B cell (primary cell): ENCODE results near the gene BICDL2. TPM values are rescaled to one million over a fixed set of nuclear protein-coding genes. Genes with fewer than 3 reads are reported as not detected.

Experiments used
- ATAC-seq: fragments of 200-7000 bp; cut with Tn5 transposase; one replicate; pipeline ENCODE4 v1.10.0; 2021; ENCODE audit warnings: low read depth, mild to moderate bottlenecking, moderate number of reproducible peaks, moderate library complexity
- CTCF ChIA-PET: fragments of 350-600 bp; sonication (Branson Sonifier 250); formaldehyde crosslinking; loops from one replicate; lab custom pipeline; 2021; ENCODE audit warnings: antibody characterized with exemption, inconsistent platforms; lab: Charles Lee
- POLR2A ChIA-PET: fragments of 350-600 bp; sonication (Branson Sonifier 250); formaldehyde crosslinking; loops from one replicate; lab custom pipeline; 2021; ENCODE audit warnings: antibody characterized with exemption; lab: Charles Lee
- DNase-seq: peaks from one replicate; pipeline ENCODE4 v3.0.0; 2013
- H2AFZ ChIP-seq: 2 replicates; pipeline ENCODE4 v1.6.1; 2012; ENCODE audit warnings: mild to moderate bottlenecking, low read depth, low read length; ENCODE audit not compliant: insufficient read depth, poor library complexity, severe bottlenecking
- H3K27ac ChIP-seq, 2 donors: 1 replicate in 1 of 2; 2 replicates in 1 of 2; pipeline ENCODE4 v1.5.1; 2012 to 2013; ENCODE audit warnings: low read length in 2 of 2, mild to moderate bottlenecking in 2 of 2, moderate library complexity in 1 of 2
- H3K27me3 ChIP-seq, 4 experiments: fragments of 200-600 bp in 1 of 4; sonication (generic) in 1 of 4; replicated peaks in 1 of 4; 1 replicate in 2 of 4; 2 replicates in 2 of 4; pipeline versions ENCODE4 v1.6.1 to v1.7.0; 2013 to 2016; ENCODE audit warnings: low read length in 3 of 4, mild to moderate bottlenecking in 2 of 4, mixed read lengths in 1 of 4, moderate library complexity in 1 of 4; ENCODE audit not compliant: insufficient read depth in 4 of 4, control insufficient read depth in 3 of 4; ENCODE audit errors: control extremely low read depth in 1 of 4
- H3K36me3 ChIP-seq, 2 experiments: replicated peaks in 1 of 2; 1 replicate in 1 of 2; 2 replicates in 1 of 2; pipeline versions ENCODE4 v1.6.1 to v1.7.1; 2013; ENCODE audit warnings: low read length in 1 of 2; ENCODE audit not compliant: insufficient read depth in 2 of 2, control insufficient read depth in 1 of 2; ENCODE audit errors: control extremely low read depth in 1 of 2, extremely low read depth in 1 of 2
- H3K4me1 ChIP-seq, 2 donors: fragments of 200-600 bp in 1 of 2; sonication (generic) in 1 of 2; 1 replicate in 1 of 2; 2 replicates in 1 of 2; pipeline versions ENCODE4 v1.5.1 to v1.6.1; 2013 to 2017; ENCODE audit warnings: low read length in 2 of 2; ENCODE audit not compliant: control insufficient read depth in 2 of 2, insufficient read depth in 2 of 2
- H3K4me2 ChIP-seq: replicated peaks from 2 replicates; pipeline ENCODE3; 2012; ENCODE audit warnings: mild to moderate bottlenecking, low read depth, low read length; ENCODE audit not compliant: poor library complexity, severe bottlenecking
- H3K4me3 ChIP-seq, 5 experiments: fragments of 200-600 bp in 1 of 5; sonication (generic) in 1 of 5; 1 replicate in 3 of 5; 2 replicates in 2 of 5; pipeline versions ENCODE4 v1.5.1 to v1.7.0; 2011 to 2016; ENCODE audit warnings: low read length in 4 of 5, mild to moderate bottlenecking in 4 of 5, low read depth in 2 of 5, control low read depth in 1 of 5, moderate library complexity in 1 of 5; ENCODE audit not compliant: insufficient read depth in 1 of 5; ENCODE audit errors: control extremely low read depth in 1 of 5, extremely low read depth in 1 of 5
- H3K79me2 ChIP-seq: fragments of 200-600 bp; sonication (generic); one replicate; pipeline ENCODE4 v1.6.0; 2016; ENCODE audit warnings: low read length; ENCODE audit not compliant: control insufficient read depth, insufficient read depth
- H3K9ac ChIP-seq: fragments of 200-600 bp; sonication (generic); 2 replicates; pipeline ENCODE4 v1.6.1; 2017; ENCODE audit warnings: mild to moderate bottlenecking, low read length, moderate library complexity
- H3K9me3 ChIP-seq, 3 donors: one replicate each; pipeline versions ENCODE4 v1.6.1 to v1.7.1; 2013; ENCODE audit warnings: low read length in 2 of 3; ENCODE audit not compliant: control insufficient read depth in 2 of 3, insufficient read depth in 1 of 3; ENCODE audit errors: control extremely low read depth in 1 of 3
- H4K20me1 ChIP-seq: 2 replicates; pipeline ENCODE4 v1.6.0; 2012; ENCODE audit warnings: mild to moderate bottlenecking, low read length; ENCODE audit not compliant: insufficient read depth, control insufficient read depth, poor library complexity, severe bottlenecking
- H3K27ac Mint-ChIP-seq: one replicate; pipeline ENCODE4 v1.8.0; 2021; ENCODE audit warnings: mixed read lengths
- H3K27me3 Mint-ChIP-seq: one replicate; pipeline ENCODE4 v1.8.0; 2021; ENCODE audit warnings: mixed read lengths
- H3K4me1 Mint-ChIP-seq: one replicate; pipeline ENCODE4 v1.8.0; 2021; ENCODE audit warnings: mixed read lengths
- H3K4me3 Mint-ChIP-seq: one replicate; pipeline ENCODE4 v1.8.0; 2021; ENCODE audit warnings: mixed read lengths
- H3K9me3 Mint-ChIP-seq: one replicate; pipeline ENCODE4 v1.8.0; 2022; ENCODE audit warnings: mixed read lengths; ENCODE audit not compliant: insufficient read depth
- EZH2 ChIP-seq: IDR thresholded peaks from 2 replicates; pipeline ENCODE4 v1.6.1; 2012; ENCODE audit warnings: borderline replicate concordance, low read depth, mild to moderate bottlenecking, moderate library complexity, low read length; ENCODE audit not compliant: insufficient read depth, poor library complexity, severe bottlenecking
- WGBS: methylation state at CpG from one replicate; pipeline ENCODE4 v1.1.5; 2013; ENCODE audit warnings: missing lambda C conversion rate; ENCODE audit not compliant: insufficient coverage; 5-methylcytosine and 5-hydroxymethylcytosine counted together
- intact Hi-C: fragments of 100-400 bp; cut with micrococcal nuclease; formaldehyde crosslinking; loops from one replicate; pipeline ENCODE4 v1.10.0; 2022
- polyA plus RNA-seq: library from polyadenylated mRNA; depleted of rRNA; stranded (reverse); fragments of >200 nt; gene quantifications from 2 replicates; pipeline ENCODE4 v1.2.3, GENCODE V29; 2012
- total RNA-seq, 2 donors: library from RNA; stranded (reverse); fragments of 120-200 nt in 1 of 2; gene quantifications; 1 replicate in 1 of 2; 2 replicates in 1 of 2; pipeline versions ENCODE4 v1.2.3 to v1.2.4, GENCODE V29; 2013 to 2022
- TF ChIP-seq, protein P1 (sequence below): fragments of 200-600 bp; IDR thresholded peaks from one replicate; pipeline ENCODE4 v1.8.0; 2022; ENCODE audit warnings: antibody characterized with exemption, mild to moderate bottlenecking

The BICDL2 gene
- total and polyA plus RNA-seq, 2 donors (not counting 1 experiment from before 2014, with no cell fraction given): 0.20 TPM; not detected in 1

DNA sequence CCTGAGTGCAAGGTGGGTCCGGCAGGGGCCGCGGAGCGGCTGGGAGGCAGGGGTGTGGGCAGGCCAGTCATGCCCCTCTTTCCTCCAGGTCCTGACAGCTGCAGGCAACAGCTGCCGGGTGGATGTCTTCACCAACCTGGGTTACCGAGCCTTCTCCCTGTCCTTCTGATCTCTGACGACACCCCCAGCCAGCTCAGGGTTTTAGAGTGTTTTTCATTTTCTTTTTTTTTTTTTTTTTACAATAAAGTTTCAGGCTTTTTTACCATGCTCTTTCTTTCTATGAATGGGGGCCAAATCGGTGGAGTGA is 9.3 kb downstream of the BICDL2 start:
- no peak overlapping the region for H3K27ac Mint-ChIP-seq
- 98% methylated on average over 5 of the region's 8 CpGs for WGBS
- peaks cover 43 to 44% of the 10 kb centered on the region in 2 donors for H3K4me1 ChIP-seq
- no peak for TF ChIP-seq EZH2
- TF ChIP-seq, protein P1, sequence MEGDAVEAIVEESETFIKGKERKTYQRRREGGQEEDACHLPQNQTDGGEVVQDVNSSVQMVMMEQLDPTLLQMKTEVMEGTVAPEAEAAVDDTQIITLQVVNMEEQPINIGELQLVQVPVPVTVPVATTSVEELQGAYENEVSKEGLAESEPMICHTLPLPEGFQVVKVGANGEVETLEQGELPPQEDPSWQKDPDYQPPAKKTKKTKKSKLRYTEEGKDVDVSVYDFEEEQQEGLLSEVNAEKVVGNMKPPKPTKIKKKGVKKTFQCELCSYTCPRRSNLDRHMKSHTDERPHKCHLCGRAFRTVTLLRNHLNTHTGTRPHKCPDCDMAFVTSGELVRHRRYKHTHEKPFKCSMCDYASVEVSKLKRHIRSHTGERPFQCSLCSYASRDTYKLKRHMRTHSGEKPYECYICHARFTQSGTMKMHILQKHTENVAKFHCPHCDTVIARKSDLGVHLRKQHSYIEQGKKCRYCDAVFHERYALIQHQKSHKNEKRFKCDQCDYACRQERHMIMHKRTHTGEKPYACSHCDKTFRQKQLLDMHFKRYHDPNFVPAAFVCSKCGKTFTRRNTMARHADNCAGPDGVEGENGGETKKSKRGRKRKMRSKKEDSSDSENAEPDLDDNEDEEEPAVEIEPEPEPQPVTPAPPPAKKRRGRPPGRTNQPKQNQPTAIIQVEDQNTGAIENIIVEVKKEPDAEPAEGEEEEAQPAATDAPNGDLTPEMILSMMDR: no peak
- peaks cover 0 to 17% (median 0%) of the 10 kb centered on the region in 3 donors for H3K9me3 ChIP-seq
- peaks cover 0 to 18% of the 10 kb centered on the region in 2 experiments for H3K36me3 ChIP-seq
- peaks cover 47% of the 10 kb centered on the region for H4K20me1 ChIP-seq
- H3K4me1 Mint-ChIP-seq: peaks cover 37% of the 10 kb centered on the region
- H3K27ac ChIP-seq: no peak overlapping the region
- H3K27me3 Mint-ChIP-seq: peaks cover 19% of the 10 kb centered on the region
- H3K4me3 ChIP-seq: no peak overlapping the region
- DNase-seq (no peak), ATAC-seq (no peak)
- intact Hi-C loops: loop anchor here (10.0 kb wide), 2 partner anchors 257 to 1723 kb away; partner anchors contain the start of genes UBE2I and ZNF263
- H3K4me2 ChIP-seq: peak overlapping the region; percentile 72
- H3K27me3 ChIP-seq: peaks cover 0 to 40% (median 22%) of the 10 kb centered on the region in 4 experiments
- H3K9me3 Mint-ChIP-seq: no peaks in the 10 kb centered on the region
- CTCF ChIA-PET: interaction anchor here (0.6 to 8.9 kb wide), 15 partner anchors 8 to 1111 kb away, joined by 3 to 213 read pairs (median 5); partner anchors contain the start of genes PKMYT1 and TNFRSF12A
- no peak overlapping the region for H3K4me3 Mint-ChIP-seq
- H2AFZ ChIP-seq: no peak overlapping the region
- H3K9ac ChIP-seq: no peak overlapping the region
- POLR2A ChIA-PET: interaction anchor here (0.6 to 1.3 kb wide), 4 partner anchors 62 to 429 kb away, joined by 3 to 7 read pairs (median 3); partner anchors contain the start of gene ZNF213
- peaks cover 15% of the 10 kb centered on the region for H3K79me2 ChIP-seq
